H1 (cell line): ENCODE measurements around the gene CCK. TPM values are rescaled to one million over a fixed set of nuclear protein-coding genes. Genes with fewer than 3 reads are reported as not detected.

Experiments used
- CTCF ChIA-PET: fragments of 300-600 bp; sonication (Branson Sonifier 250); formaldehyde crosslinking; loops from one replicate; lab custom pipeline; 2021; ENCODE audit not compliant: partially characterized antibody; lab: Charles Lee
- POLR2A ChIA-PET: fragments of 300-600 bp; sonication (Branson Sonifier 250); formaldehyde crosslinking; loops from one replicate; lab custom pipeline; 2021; ENCODE audit warnings: inconsistent platforms; ENCODE audit not compliant: partially characterized antibody; lab: Charles Lee
- DNase-seq, 2 experiments: peaks; one replicate each; pipeline versions ENCODE4 v3.0.0 to v3.0.0-alpha.2; 2010 to 2022; ENCODE audit warnings: low spot score in 2 of 2, low read depth in 1 of 2, mixed read lengths in 1 of 2
- FAIRE-seq: peaks from 2 replicates; lab custom pipeline; 2011; peaks lifted over from hg19 to GRCh38; lab: Jason Lieb, UNC
- H2AFZ ChIP-seq: 2 replicates; pipeline ENCODE4 v1.8.1; 2012; ENCODE audit warnings: low read length, inconsistent platforms
- H2AK5ac ChIP-seq: 2 replicates; pipeline ENCODE4 v1.6.1; 2013; ENCODE audit warnings: low read depth, low read length
- H2BK120ac ChIP-seq: replicated peaks from 2 replicates; pipeline ENCODE3; 2013; ENCODE audit warnings: low read depth, low read length, inconsistent platforms
- H2BK12ac ChIP-seq: 2 replicates; pipeline ENCODE4 v1.6.1; 2013; ENCODE audit warnings: low read depth, low read length
- H2BK15ac ChIP-seq: 2 replicates; pipeline ENCODE4 v1.6.1; 2013; ENCODE audit warnings: low read length
- H2BK20ac ChIP-seq: 2 replicates; pipeline ENCODE4 v1.6.1; 2013; ENCODE audit warnings: low read length
- H2BK5ac ChIP-seq: 2 replicates; pipeline ENCODE4 v1.6.1; 2013; ENCODE audit warnings: low read depth, low read length
- H3K14ac ChIP-seq: 2 replicates; pipeline ENCODE4 v1.6.1; 2013; ENCODE audit warnings: inconsistent platforms; ENCODE audit not compliant: insufficient read length
- H3K18ac ChIP-seq: 2 replicates; pipeline ENCODE4 v1.6.1; 2013; ENCODE audit warnings: low read length; ENCODE audit errors: extremely low read depth
- H3K23ac ChIP-seq: 2 replicates; pipeline ENCODE4 v1.6.1; 2013; ENCODE audit warnings: inconsistent platforms; ENCODE audit not compliant: insufficient read length
- H3K23me2 ChIP-seq: 2 replicates; pipeline ENCODE4 v1.6.1; 2013; ENCODE audit warnings: low read depth, low read length
- H3K27ac ChIP-seq: 2 replicates; pipeline ENCODE4 v1.6.1; 2011; ENCODE audit warnings: low read depth, low read length, inconsistent platforms
- H3K27me3 ChIP-seq, 4 experiments: replicated peaks in 1 of 4; 1 replicate in 1 of 4; 2 replicates in 3 of 4; pipeline versions ENCODE4 v1.6.1 to v1.8.1; 2011 to 2013; ENCODE audit warnings: low read length in 3 of 4, mild to moderate bottlenecking in 3 of 4, inconsistent platforms in 2 of 4, mixed read lengths in 2 of 4, moderate library complexity in 1 of 4; ENCODE audit not compliant: control insufficient read depth in 3 of 4, insufficient read depth in 3 of 4; ENCODE audit errors: extremely low read depth in 1 of 4
- H3K36me3 ChIP-seq, 4 experiments: 2 replicates each; pipeline versions ENCODE4 v1.6.1 to v1.8.1; 2011 to 2013; ENCODE audit warnings: mild to moderate bottlenecking in 4 of 4, low read length in 3 of 4, moderate library complexity in 2 of 4, control low read depth in 1 of 4, inconsistent platforms in 1 of 4; ENCODE audit not compliant: insufficient read depth in 4 of 4, control insufficient read depth in 2 of 4
- H3K4ac ChIP-seq: replicated peaks from 2 replicates; pipeline ENCODE3; 2013; ENCODE audit warnings: low read length, low read depth, mixed read lengths, inconsistent platforms; ENCODE audit not compliant: insufficient read length
- H3K4me1 ChIP-seq, 4 experiments: replicated peaks in 1 of 4; 1 replicate in 1 of 4; 2 replicates in 3 of 4; pipeline versions ENCODE4 v1.6.1 to v1.8.1; 2011 to 2013; ENCODE audit warnings: low read length in 3 of 4, inconsistent platforms in 2 of 4, mixed read lengths in 1 of 4; ENCODE audit not compliant: insufficient read depth in 4 of 4, control insufficient read depth in 3 of 4
- H3K4me2 ChIP-seq, 2 experiments: 2 replicates each; pipeline versions ENCODE4 v1.6.1 to v1.8.1; 2011 to 2013; ENCODE audit warnings: low read depth in 2 of 2, low read length in 2 of 2, control low read depth in 1 of 2, inconsistent platforms in 1 of 2, mild to moderate bottlenecking in 1 of 2; ENCODE audit not compliant: insufficient read depth in 1 of 2
- H3K4me3 ChIP-seq, 4 experiments: fragments of 200-600, 300-600 bp in 1 of 4; sonication (generic), shearing (Covaris generic), sonication (Bioruptor Twin) in 1 of 4; 2 replicates each; pipeline versions ENCODE4 v1.5.1 to v1.8.1; 2011 to 2016; ENCODE audit warnings: low read length in 4 of 4, low read depth in 3 of 4, control low read depth in 2 of 4, inconsistent platforms in 2 of 4, mild to moderate bottlenecking in 2 of 4, mixed read lengths in 1 of 4, moderate library complexity in 1 of 4; ENCODE audit not compliant: insufficient read depth in 2 of 4; ENCODE audit errors: extremely low read depth in 1 of 4
- H3K56ac ChIP-seq: replicated peaks from 2 replicates; pipeline ENCODE3; 2013; ENCODE audit warnings: low read depth, mild to moderate bottlenecking, mixed read lengths, low read length, inconsistent platforms; ENCODE audit not compliant: insufficient read length
- H3K79me1 ChIP-seq: 2 replicates; pipeline ENCODE4 v1.6.1; 2013; ENCODE audit warnings: low read depth, low read length, control low read depth
- H3K79me2 ChIP-seq, 2 experiments: 2 replicates each; pipeline versions ENCODE4 v1.6.1 to v1.8.1; 2012 to 2013; ENCODE audit warnings: low read length in 2 of 2, mild to moderate bottlenecking in 2 of 2, inconsistent platforms in 1 of 2; ENCODE audit not compliant: insufficient read depth in 2 of 2, control insufficient read depth in 1 of 2
- H3K9ac ChIP-seq, 4 experiments: replicated peaks in 1 of 4; 1 replicate in 1 of 4; 2 replicates in 3 of 4; pipeline versions ENCODE4 v1.6.1 to v1.8.1; 2011 to 2013; ENCODE audit warnings: low read depth in 3 of 4, low read length in 3 of 4, control low read depth in 2 of 4, mild to moderate bottlenecking in 2 of 4, moderate library complexity in 2 of 4, inconsistent platforms in 1 of 4; ENCODE audit errors: extremely low read depth in 1 of 4
- H3K9me3 ChIP-seq, 2 experiments: 2 replicates each; pipeline versions ENCODE4 v1.6.1 to v1.8.1; 2012 to 2013; ENCODE audit warnings: mild to moderate bottlenecking in 2 of 2, moderate library complexity in 2 of 2, control low read depth in 1 of 2, inconsistent platforms in 1 of 2, low read depth in 1 of 2, low read length in 1 of 2, mixed read lengths in 1 of 2; ENCODE audit not compliant: insufficient read depth in 2 of 2
- H4K20me1 ChIP-seq, 2 experiments: replicated peaks in 1 of 2; 2 replicates each; pipeline versions ENCODE3 to v1.8.1; 2011 to 2013; ENCODE audit warnings: inconsistent platforms in 2 of 2, low read length in 2 of 2, mild to moderate bottlenecking in 1 of 2; ENCODE audit not compliant: insufficient read depth in 2 of 2, control insufficient read depth in 1 of 2
- H4K5ac ChIP-seq: 2 replicates; pipeline ENCODE4 v1.6.1; 2013; ENCODE audit warnings: low read length, low read depth, mixed read lengths, inconsistent platforms; ENCODE audit not compliant: insufficient read length
- H4K8ac ChIP-seq: 2 replicates; pipeline ENCODE4 v1.8.0; 2013; ENCODE audit warnings: mild to moderate bottlenecking, moderate library complexity, low read length, inconsistent platforms; ENCODE audit not compliant: insufficient read depth; ENCODE audit errors: extremely low read depth
- H4K91ac ChIP-seq: replicated peaks from 2 replicates; pipeline ENCODE3; 2013; ENCODE audit warnings: low read length, mixed read lengths, inconsistent platforms; ENCODE audit not compliant: insufficient read length
- ASH2L ChIP-seq: fragments of 200-600, 300-600 bp; sonication (generic); IDR thresholded peaks from one replicate; pipeline ENCODE4 v1.7.1; 2017; ENCODE audit warnings: low read length
- ATF3 ChIP-seq: IDR thresholded peaks from 2 replicates; pipeline ENCODE4 v1.6.1; 2011; ENCODE audit warnings: low read depth, mild to moderate bottlenecking, low read length; ENCODE audit not compliant: insufficient read depth
- BACH1 ChIP-seq: IDR thresholded peaks from 2 replicates; pipeline ENCODE4 v1.6.1; 2012; ENCODE audit warnings: low read length, improper control_type of control experiment
- BCL11A ChIP-seq, 2 experiments: IDR thresholded peaks; one replicate each; pipeline ENCODE4 v1.6.1; 2011; ENCODE audit warnings: low read depth in 2 of 2, low read length in 2 of 2, mild to moderate bottlenecking in 2 of 2
- BRCA1 ChIP-seq: IDR thresholded peaks from 2 replicates; pipeline ENCODE4 v1.6.1; 2012; ENCODE audit warnings: low read depth, low read length, improper control_type of control experiment
- CHD1 ChIP-seq: IDR thresholded peaks from 2 replicates; pipeline ENCODE4 v1.6.1; 2012; ENCODE audit warnings: low read depth, low read length, improper control_type of control experiment
- E2F6 ChIP-seq: IDR thresholded peaks from 2 replicates; pipeline ENCODE4 v1.6.1; 2012; ENCODE audit warnings: inconsistent platforms
- MAFK ChIP-seq: IDR thresholded peaks from 2 replicates; pipeline ENCODE4 v1.6.1; 2012; ENCODE audit warnings: low read depth, mild to moderate bottlenecking, improper control_type of control experiment, low read length
- NANOG ChIP-seq: IDR thresholded peaks from 2 replicates; pipeline ENCODE4 v1.6.1; 2011; ENCODE audit warnings: low read length, low read depth, mild to moderate bottlenecking, inconsistent platforms; ENCODE audit not compliant: insufficient read depth, poor library complexity, severe bottlenecking
- POLR2AphosphoS5 ChIP-seq: IDR thresholded peaks from 2 replicates; pipeline ENCODE4 v1.6.1; 2011; ENCODE audit warnings: low read depth, low read length
- RFX5 ChIP-seq: IDR thresholded peaks from 2 replicates; pipeline ENCODE4 v1.6.1; 2011; ENCODE audit warnings: low read depth, low read length, improper control_type of control experiment, borderline replicate concordance
- SP4 ChIP-seq: IDR thresholded peaks from 2 replicates; pipeline ENCODE4 v1.6.1; 2012; ENCODE audit warnings: low read length, inconsistent platforms
- USF2 ChIP-seq: IDR thresholded peaks from 2 replicates; pipeline ENCODE4 v1.6.1; 2011; ENCODE audit warnings: low read length, improper control_type of control experiment
- WGBS, 2 experiments: shearing (Covaris generic) in 1 of 2; methylation state at CpG; one replicate each; pipeline versions ENCODE4 v1.1.6 to v1.1.7; 2013 to 2015; ENCODE audit warnings: low lambda C conversion rate in 2 of 2, mixed read lengths in 2 of 2, inconsistent platforms in 1 of 2, low coverage in 1 of 2, missing lambda C conversion rate in 1 of 2; ENCODE audit not compliant: insufficient replicate concordance in 2 of 2, insufficient coverage in 1 of 2, insufficient read length in 1 of 2; ENCODE audit errors: extremely low coverage in 1 of 2, missing lambda C conversion rate in 1 of 2; 5-methylcytosine and 5-hydroxymethylcytosine counted together
- polyA plus RNA-seq, 7 experiments: library from polyadenylated mRNA; depleted of rRNA in 3 of 7; stranded (reverse) in 5 of 7; unstranded in 2 of 7; fragments of >200 nt in 5 of 7; fragments of 200-250 nt in 2 of 7; gene quantifications; 1 replicate in 5 of 7; 2 replicates in 1 of 7; 4 replicates in 1 of 7; pipeline versions ENCODE4 v1.2.1 to v1.2.3, GENCODE V29; 2011 to 2013; ENCODE audit warnings: missing spikeins in 2 of 7, mixed read lengths in 2 of 7
- total RNA-seq: library from RNA; stranded (reverse); fragmentation: NEBNext Ultra II Directional; extraction: Animal tissue kit (Norgen Biotek cat#: 25700); gene quantifications from 2 replicates; pipeline ENCODE4 v1.2.1, GENCODE V29; 2021

CCK gene
- total and polyA plus RNA-seq, 2 of the 8 experiments (the other 6 are each of a cell fraction or from before 2014, with no cell fraction given): 0.99 to 2.8 TPM

- Histone ChIP-seq H2BK15ac (no peak overlapping the region), H4K8ac (no peak overlapping the region), H3K9me3 (no peaks in the 10 kb centered on the region), H3K79me2 (no peaks in the 10 kb centered on the region), H3K23ac (no peak overlapping the region), H3K4ac (no peak overlapping the region), H3K18ac (no peak overlapping the region), H3K27ac (no peak overlapping the region), H3K23me2 (no peaks in the 10 kb centered on the region), H3K79me1 (no peaks in the 10 kb centered on the region), H3K4me3 (no peak overlapping the region), H2BK20ac (no peak overlapping the region), H3K9ac (no peak overlapping the region), H2AK5ac (no peak overlapping the region), H4K20me1 (no peaks in the 10 kb centered on the region), H3K4me2 (no peak overlapping the region), H2BK5ac (no peak overlapping the region), H4K91ac (no peak overlapping the region), H2BK12ac (no peak overlapping the region), H2AFZ (no peak overlapping the region), H3K4me1 (no peaks in the 10 kb centered on the region), H3K27me3 (no peaks in the 10 kb centered on the region), H4K5ac (no peak overlapping the region), H3K56ac (no peak overlapping the region), H3K36me3 (no peaks in the 10 kb centered on the region), H2BK120ac (no peak overlapping the region), H3K14ac (no peak overlapping the region)
- ChIA-PET CTCF (interaction anchor here (0.5 to 1.2 kb wide), 2 partner anchors 142 to 223 kb away, joined by 3 to 4 read pairs; no protein-coding TSS in a partner anchor), POLR2A (no interaction called here)
- no peak for FAIRE-seq
- DNase-seq: no peak
- 96% methylated on average over 3 of the region's 3 CpGs; no CpG with 5 or more reads in 1 of the 2 experiments for WGBS, 2 experiments
- TF ChIP-seq MAFK (no peak), BRCA1 (no peak), SP4 (no peak), E2F6 (no peak), POLR2AphosphoS5 (no peak), BCL11A (IDR thresholded peaks at IDR 0.05; ENCODE audit: low read depth in 2 of 2, low read length in 2 of 2) (no peak), CHD1 (no peak), ATF3 (no peak), USF2 (no peak), ASH2L (no peak), NANOG (no peak), RFX5 (no peak), BACH1 (no peak)
These were observed 34.8 kb upstream of the CCK start for GRCh38 chr3:42300778-42301177.
